ENCODE data around the gene EIF4A3.

EIF4A3 gene

DNA sequence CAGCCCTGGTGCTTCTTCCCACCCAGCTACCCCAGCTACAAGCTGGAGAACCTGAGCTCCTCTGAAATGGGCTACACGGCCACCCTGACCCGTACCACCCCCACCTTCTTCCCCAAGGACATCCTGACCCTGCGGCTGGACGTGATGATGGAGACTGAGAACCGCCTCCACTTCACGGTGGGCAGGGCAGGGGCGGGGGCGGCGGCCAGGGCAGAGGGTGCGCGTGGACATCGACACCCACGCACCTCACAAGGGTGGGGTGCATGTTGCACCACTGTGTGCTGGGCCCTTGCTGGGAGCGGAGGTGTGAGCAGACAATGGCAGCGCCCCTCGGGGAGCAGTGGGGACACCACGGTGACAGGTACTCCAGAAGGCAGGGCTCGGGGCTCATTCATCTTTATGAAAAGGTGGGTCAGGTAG, 42.0 kb downstream of the EIF4A3 start:
- no peak overlapping the region for H3K4me3 ChIP-seq (ENCODE audit: low read depth, low read length)
- TF ChIP-seq, protein P1, sequence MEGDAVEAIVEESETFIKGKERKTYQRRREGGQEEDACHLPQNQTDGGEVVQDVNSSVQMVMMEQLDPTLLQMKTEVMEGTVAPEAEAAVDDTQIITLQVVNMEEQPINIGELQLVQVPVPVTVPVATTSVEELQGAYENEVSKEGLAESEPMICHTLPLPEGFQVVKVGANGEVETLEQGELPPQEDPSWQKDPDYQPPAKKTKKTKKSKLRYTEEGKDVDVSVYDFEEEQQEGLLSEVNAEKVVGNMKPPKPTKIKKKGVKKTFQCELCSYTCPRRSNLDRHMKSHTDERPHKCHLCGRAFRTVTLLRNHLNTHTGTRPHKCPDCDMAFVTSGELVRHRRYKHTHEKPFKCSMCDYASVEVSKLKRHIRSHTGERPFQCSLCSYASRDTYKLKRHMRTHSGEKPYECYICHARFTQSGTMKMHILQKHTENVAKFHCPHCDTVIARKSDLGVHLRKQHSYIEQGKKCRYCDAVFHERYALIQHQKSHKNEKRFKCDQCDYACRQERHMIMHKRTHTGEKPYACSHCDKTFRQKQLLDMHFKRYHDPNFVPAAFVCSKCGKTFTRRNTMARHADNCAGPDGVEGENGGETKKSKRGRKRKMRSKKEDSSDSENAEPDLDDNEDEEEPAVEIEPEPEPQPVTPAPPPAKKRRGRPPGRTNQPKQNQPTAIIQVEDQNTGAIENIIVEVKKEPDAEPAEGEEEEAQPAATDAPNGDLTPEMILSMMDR (IDR thresholded peaks at IDR 0.05; ENCODE audit: insufficient read depth, low read length, missing control alignments) = no peak
- POLR2A ChIA-PET = no interaction called here
- no peak for DNase-seq (ENCODE audit: low read depth, low spot score)
- CTCF ChIA-PET = interaction anchor here (1.1 kb wide), 1 partner anchor 18 kb away, joined by 3 read pairs; no protein-coding TSS in a partner anchor

DNA sequence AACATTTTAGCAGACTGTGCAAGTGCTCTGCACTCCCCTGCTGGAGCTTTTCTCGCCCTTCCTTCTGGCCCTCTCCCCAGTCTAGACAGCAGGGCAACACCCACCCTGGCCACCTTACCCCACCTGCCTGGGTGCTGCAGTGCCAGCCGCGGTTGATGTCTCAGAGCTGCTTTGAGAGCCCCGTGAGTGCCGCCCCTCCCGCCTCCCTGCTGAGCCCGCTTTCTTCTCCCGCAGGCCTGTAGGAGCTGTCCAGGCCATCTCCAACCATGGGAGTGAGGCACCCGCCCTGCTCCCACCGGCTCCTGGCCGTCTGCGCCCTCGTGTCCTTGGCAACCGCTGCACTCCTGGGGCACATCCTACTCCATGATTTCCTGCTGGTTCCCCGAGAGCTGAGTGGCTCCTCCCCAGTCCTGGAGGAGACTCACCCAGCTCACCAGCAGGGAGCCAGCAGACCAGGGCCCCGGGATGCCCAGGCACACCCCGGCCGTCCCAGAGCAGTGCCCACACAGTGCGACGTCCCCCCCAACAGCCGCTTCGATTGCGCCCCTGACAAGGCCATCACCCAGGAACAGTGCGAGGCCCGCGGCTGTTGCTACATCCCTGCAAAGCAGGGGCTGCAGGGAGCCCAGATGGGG, 42.5 kb downstream of the EIF4A3 start:
- CTCF ChIA-PET = interaction anchor here (0.6 to 1.1 kb wide), 2 partner anchors 18 to 96 kb away, joined by 3 read pairs; no protein-coding TSS in a partner anchor
- no peak for DNase-seq (ENCODE audit: low read depth, low spot score)
- no peak overlapping the region for H3K4me3 ChIP-seq (ENCODE audit: low read depth, low read length)
- TF ChIP-seq, protein P1 (IDR thresholded peaks at IDR 0.05; ENCODE audit: insufficient read depth, low read length, missing control alignments) = no peak
- POLR2A ChIA-PET = no interaction called here

DNA sequence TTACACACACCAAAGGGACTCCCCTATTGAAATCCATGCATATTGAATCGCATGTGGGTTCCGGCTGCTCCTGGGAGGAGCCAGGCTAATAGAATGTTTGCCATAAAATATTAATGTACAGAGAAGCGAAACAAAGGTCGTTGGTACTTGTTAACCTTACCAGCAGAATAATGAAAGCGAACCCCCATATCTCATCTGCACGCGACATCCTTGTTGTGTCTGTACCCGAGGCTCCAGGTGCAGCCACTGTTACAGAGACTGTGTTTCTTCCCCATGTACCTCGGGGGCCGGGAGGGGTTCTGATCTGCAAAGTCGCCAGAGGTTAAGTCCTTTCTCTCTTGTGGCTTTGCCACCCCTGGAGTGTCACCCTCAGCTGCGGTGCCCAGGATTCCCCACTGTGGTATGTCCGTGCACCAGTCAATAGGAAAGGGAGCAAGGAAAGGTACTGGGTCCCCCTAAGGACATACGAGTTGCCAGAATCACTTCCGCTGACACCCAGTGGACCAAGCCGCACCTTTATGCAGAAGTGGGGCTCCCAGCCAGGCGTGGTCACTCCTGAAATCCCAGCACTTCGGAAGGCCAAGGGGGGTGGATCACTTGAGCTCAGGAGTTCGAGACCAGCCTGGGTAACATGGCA, 43.4 kb downstream of the EIF4A3 start:
- ChIA-PET CTCF (interaction anchor here (1.1 kb wide), 1 partner anchor 17 kb away, joined by 3 read pairs; no protein-coding TSS in a partner anchor), POLR2A (no interaction called here)
- TF ChIP-seq, protein P1 (IDR thresholded peaks at IDR 0.05; ENCODE audit: insufficient read depth, low read length, missing control alignments) = no peak
- DNase-seq (ENCODE audit: low read depth, low spot score) = no peak
- no peak overlapping the region for H3K4me3 ChIP-seq (ENCODE audit: low read depth, low read length)

DNA sequence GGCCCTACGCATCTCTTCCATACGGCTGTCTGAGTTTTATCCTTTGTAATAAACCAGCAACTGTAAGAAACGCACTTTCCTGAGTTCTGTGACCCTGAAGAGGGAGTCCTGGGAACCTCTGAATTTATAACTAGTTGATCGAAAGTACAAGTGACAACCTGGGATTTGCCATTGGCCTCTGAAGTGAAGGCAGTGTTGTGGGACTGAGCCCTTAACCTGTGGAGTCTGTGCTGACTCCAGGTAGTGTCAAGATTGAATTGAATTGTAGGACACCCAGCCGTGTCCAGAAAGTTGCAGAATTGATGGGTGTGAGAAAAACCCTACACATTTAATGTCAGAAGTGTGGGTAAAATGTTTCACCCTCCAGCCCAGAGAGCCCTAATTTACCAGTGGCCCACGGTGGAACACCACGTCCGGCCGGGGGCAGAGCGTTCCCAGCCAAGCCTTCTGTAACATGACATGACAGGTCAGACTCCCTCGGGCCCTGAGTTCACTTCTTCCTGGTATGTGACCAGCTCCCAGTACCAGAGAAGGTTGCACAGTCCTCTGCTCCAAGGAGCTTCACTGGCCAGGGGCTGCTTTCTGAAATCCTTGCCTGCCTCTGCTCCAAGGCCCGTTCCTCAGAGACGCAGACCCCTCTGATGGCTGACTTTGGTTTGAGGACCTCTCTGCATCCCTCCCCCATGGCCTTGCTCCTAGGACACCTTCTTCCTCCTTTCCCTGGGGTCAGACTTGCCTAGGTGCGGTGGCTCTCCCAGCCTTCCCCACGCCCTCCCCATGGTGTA, 44.1 kb downstream of the EIF4A3 start:
- ChIA-PET CTCF (interaction anchor here (4.6 kb wide), 1 partner anchor 21 kb away, joined by 66 read pairs; no protein-coding TSS in a partner anchor), POLR2A (no interaction called here)
- H3K4me3 ChIP-seq (ENCODE audit: low read depth, low read length) = peak overlapping the region; percentile 98
- TF ChIP-seq, protein P1 (IDR thresholded peaks at IDR 0.05; ENCODE audit: insufficient read depth, low read length, missing control alignments) = no peak
- no peak for DNase-seq (ENCODE audit: low read depth, low spot score)

DNA sequence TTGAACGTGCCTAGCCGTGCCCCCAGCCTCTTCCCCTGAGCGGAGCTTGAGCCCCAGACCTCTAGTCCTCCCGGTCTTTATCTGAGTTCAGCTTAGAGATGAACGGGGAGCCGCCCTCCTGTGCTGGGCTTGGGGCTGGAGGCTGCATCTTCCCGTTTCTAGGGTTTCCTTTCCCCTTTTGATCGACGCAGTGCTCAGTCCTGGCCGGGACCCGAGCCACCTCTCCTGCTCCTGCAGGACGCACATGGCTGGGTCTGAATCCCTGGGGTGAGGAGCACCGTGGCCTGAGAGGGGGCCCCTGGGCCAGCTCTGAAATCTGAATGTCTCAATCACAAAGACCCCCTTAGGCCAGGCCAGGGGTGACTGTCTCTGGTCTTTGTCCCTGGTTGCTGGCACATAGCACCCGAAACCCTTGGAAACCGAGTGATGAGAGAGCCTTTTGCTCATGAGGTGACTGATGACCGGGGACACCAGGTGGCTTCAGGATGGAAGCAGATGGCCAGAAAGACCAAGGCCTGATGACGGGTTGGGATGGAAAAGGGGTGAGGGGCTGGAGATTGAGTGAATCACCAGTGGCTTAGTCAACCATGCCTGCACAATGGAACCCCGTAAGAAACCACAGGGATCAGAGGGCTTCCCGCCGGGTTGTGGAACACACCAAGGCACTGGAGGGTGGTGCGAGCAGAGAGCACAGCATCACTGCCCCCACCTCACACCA, 44.8 kb downstream of the EIF4A3 start:
- DNase-seq (ENCODE audit: low read depth, low spot score) = no peak
- H3K4me3 ChIP-seq (ENCODE audit: low read depth, low read length) = peak overlapping the region; percentile 98
- POLR2A ChIA-PET = interaction anchor here (0.7 to 1.8 kb wide), 4 partner anchors 10 to 44 kb away, joined by 3 to 10 read pairs (median 4); no protein-coding TSS in a partner anchor

More for the DNA sequence above, 44.8 kb downstream of the EIF4A3 start:
- CTCF ChIA-PET = interaction anchor here (0.6 to 4.6 kb wide), 63 partner anchors 8 to 1076 kb away, joined by 3 to 66 read pairs (median 4); partner anchors contain the start of gene TBC1D16
- TF ChIP-seq, protein P1 (IDR thresholded peaks at IDR 0.05; ENCODE audit: insufficient read depth, low read length, missing control alignments) = no peak

Data from AG04449 (cell line).